GM23338 (cell line): Measurements from ENCODE around the gene IQCK. TPM values are rescaled to one million over a fixed set of nuclear protein-coding genes. Genes with fewer than 3 reads are reported as not detected.

Experiments used
- ATAC-seq: fragments of 200-7000 bp; cut with Tn5 transposase; 3 replicates; pipeline ENCODE4 v1.9.1; 2020
- DNase-seq: peaks from one replicate; pipeline ENCODE4 v3.0.0-alpha.2; 2015; ENCODE audit warnings: low spot score
- H2AFZ ChIP-seq: fragments of 200-600 bp; sonication (generic); 2 replicates; pipeline ENCODE4 v1.8.0; 2016; ENCODE audit warnings: antibody characterized with exemption, mild to moderate bottlenecking, moderate library complexity
- H3F3A ChIP-seq: fragments of 200-600 bp; sonication (generic); replicated peaks from 2 replicates; pipeline ENCODE4 v1.8.0; 2017; ENCODE audit warnings: antibody characterized with exemption, mixed run types, low read depth
- H3K27ac ChIP-seq: fragments of 200-600 bp; sonication (generic); 2 replicates; pipeline ENCODE4 v1.6.1; 2016; ENCODE audit warnings: low read depth
- H3K27me3 ChIP-seq: fragments of 200-600 bp; sonication (generic); 2 replicates; pipeline ENCODE4 v1.8.0; 2016; ENCODE audit warnings: mild to moderate bottlenecking, mixed run types, moderate library complexity; ENCODE audit not compliant: insufficient read depth
- H3K36me3 ChIP-seq: fragments of 200-600 bp; sonication (generic); 2 replicates; pipeline ENCODE4 v1.8.0; 2016; ENCODE audit warnings: mild to moderate bottlenecking; ENCODE audit not compliant: insufficient read depth
- H3K4me1 ChIP-seq: fragments of 200-600 bp; sonication (generic); 2 replicates; pipeline ENCODE4 v1.8.0; 2016; ENCODE audit warnings: mild to moderate bottlenecking, moderate library complexity; ENCODE audit not compliant: insufficient read depth
- H3K4me2 ChIP-seq: fragments of 200-600 bp; sonication (generic); 2 replicates; pipeline ENCODE4 v1.7.1; 2017; ENCODE audit warnings: mixed run types
- H3K4me3 ChIP-seq: fragments of 200-600 bp; sonication (generic); 2 replicates; pipeline ENCODE4 v1.6.1; 2016; ENCODE audit warnings: mixed run types
- H3K79me2 ChIP-seq: fragments of 200-600 bp; sonication (generic); replicated peaks from 2 replicates; pipeline ENCODE4 v1.8.0; 2017; ENCODE audit warnings: mild to moderate bottlenecking; ENCODE audit not compliant: insufficient read depth
- H3K9me2 ChIP-seq: fragments of 200-600 bp; sonication (generic); 2 replicates; pipeline ENCODE4 v1.8.0; 2017; ENCODE audit not compliant: insufficient read depth
- H4K20me1 ChIP-seq: fragments of 200-600 bp; sonication (generic); replicated peaks from 2 replicates; pipeline ENCODE4 v1.8.0; 2017; ENCODE audit warnings: mild to moderate bottlenecking; ENCODE audit not compliant: insufficient read depth
- H3K27ac Mint-ChIP-seq: 2 replicates; pipeline ENCODE4 v1.8.0; 2020; ENCODE audit warnings: inconsistent platforms, mild to moderate bottlenecking, moderate library complexity, mixed read lengths
- H3K27me3 Mint-ChIP-seq: 3 replicates; pipeline ENCODE4 v1.8.0; 2022; ENCODE audit warnings: low read depth, mild to moderate bottlenecking, moderate library complexity, mixed read lengths, inconsistent platforms; ENCODE audit not compliant: insufficient read depth, poor library complexity
- H3K36me3 Mint-ChIP-seq: 3 replicates; pipeline ENCODE4 v1.8.0; 2021; ENCODE audit warnings: low read depth, mild to moderate bottlenecking, inconsistent platforms, moderate library complexity, mixed read lengths
- H3K4me1 Mint-ChIP-seq: 3 replicates; pipeline ENCODE4 v1.8.0; 2020; ENCODE audit warnings: mild to moderate bottlenecking, inconsistent platforms, mixed read lengths
- H3K4me3 Mint-ChIP-seq: 3 replicates; pipeline ENCODE4 v1.8.0; 2021; ENCODE audit warnings: moderate library complexity, mild to moderate bottlenecking, inconsistent platforms, mixed read lengths
- H3K9me3 Mint-ChIP-seq: 3 replicates; pipeline ENCODE4 v1.8.0; 2020; ENCODE audit warnings: moderate library complexity, mild to moderate bottlenecking, inconsistent platforms, mixed read lengths
- ETS1 ChIP-seq: IDR thresholded peaks from 2 replicates; pipeline ENCODE4 v1.6.1; 2016; ENCODE audit warnings: antibody characterized with exemption
- EZH2 ChIP-seq: fragments of 200-600 bp; sonication (generic); IDR thresholded peaks from one replicate; pipeline ENCODE4 v1.8.0; 2017; ENCODE audit warnings: antibody characterized with exemption, mild to moderate bottlenecking, low read depth; ENCODE audit not compliant: unreplicated experiment
- EZH2phosphoT487 ChIP-seq: fragments of 200-600 bp; sonication (generic); IDR thresholded peaks from one replicate; pipeline ENCODE4 v1.8.1; 2018; ENCODE audit warnings: antibody characterized with exemption; ENCODE audit not compliant: unreplicated experiment
- JUNB ChIP-seq: IDR thresholded peaks from one replicate; pipeline ENCODE4 v1.6.1; 2016; ENCODE audit warnings: antibody characterized with exemption; ENCODE audit not compliant: unreplicated experiment
- NANOG ChIP-seq: IDR thresholded peaks from 2 replicates; pipeline ENCODE4 v1.6.1; 2016; ENCODE audit warnings: antibody characterized with exemption, borderline replicate concordance
- POLR2AphosphoS5 ChIP-seq: IDR thresholded peaks from 2 replicates; pipeline ENCODE4 v1.6.1; 2016; ENCODE audit warnings: antibody characterized with exemption, low read depth
- STAT1 ChIP-seq: IDR thresholded peaks from one replicate; pipeline ENCODE4 v1.6.1; 2016; ENCODE audit warnings: antibody characterized with exemption; ENCODE audit not compliant: unreplicated experiment
- ZNF114 ChIP-seq: fragments of 250-450 bp; sonication (Bioruptor Pico); IDR thresholded peaks from 2 replicates; pipeline ENCODE4 v1.5.0; 2020; ENCODE audit warnings: mild to moderate bottlenecking, moderate library complexity
- ZNF331 ChIP-seq: fragments of 250-450 bp; sonication (Bioruptor Pico); IDR thresholded peaks from 2 replicates; pipeline ENCODE4 v1.5.0; 2020; ENCODE audit warnings: low read depth, mild to moderate bottlenecking, moderate library complexity
- polyA plus RNA-seq: library from polyadenylated mRNA; unstranded; fragments of >200 nt; fragmentation: Nextera tagmentation; extraction: Ambion mirVana; gene quantifications from 2 replicates; pipeline ENCODE4 v1.2.1, GENCODE V29; 2016
- total RNA-seq: library from RNA; depleted of rRNA; stranded (reverse); fragments of >200 nt; shearing (Covaris generic); gene quantifications from 2 replicates; pipeline ENCODE4 v1.2.3, GENCODE V29; 2014
- TF ChIP-seq, protein P1 (sequence below): fragments of 250-450 bp; sonication (Bioruptor Pico); IDR thresholded peaks from 2 replicates; pipeline ENCODE4 v1.5.0; 2020; ENCODE audit warnings: mild to moderate bottlenecking, moderate library complexity

Gene IQCK
- total and polyA plus RNA-seq, 2 experiments from 2014 or later, result 7.6 to 10.0 TPM

DNA sequence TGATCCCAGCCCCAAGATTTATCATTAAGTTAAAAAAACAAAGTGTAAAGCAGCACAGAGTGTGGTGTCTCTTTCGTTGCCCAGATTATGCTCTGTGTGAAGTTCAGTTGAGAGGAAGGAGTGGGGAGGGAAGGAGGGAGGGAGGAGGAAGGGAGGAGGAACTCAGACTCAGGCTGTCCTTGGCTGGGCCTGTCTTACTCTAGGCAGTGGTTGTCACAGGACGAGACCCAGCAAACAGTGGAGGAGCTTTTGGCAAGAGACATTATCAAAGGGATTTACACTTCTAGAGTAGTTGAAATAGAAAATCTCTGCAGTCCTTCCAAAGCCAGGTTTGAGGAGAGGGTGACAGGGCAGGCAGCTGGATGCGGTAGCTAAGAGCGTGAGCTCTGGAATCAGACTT, 27.9 kb upstream of the IQCK start:
- DNase-seq, result no peak
- Histone ChIP-seq H3K27ac (no peak overlapping the region), H4K20me1 (peaks cover 5% of the 10 kb centered on the region; the same call in 1 of the 2 replicates), H2AFZ (no peak overlapping the region), H3K4me2 (no peak overlapping the region), H3K27me3 (no peaks in the 10 kb centered on the region), H3K79me2 (no peaks in the 10 kb centered on the region), H3K4me1 (no peaks in the 10 kb centered on the region), H3K4me3 (no peak overlapping the region), H3F3A (no peaks in the 10 kb centered on the region), H3K36me3 (peaks cover 6% of the 10 kb centered on the region), H3K9me2 (no peaks in the 10 kb centered on the region)
- peaks cover 50% of the 10 kb centered on the region for H3K36me3 Mint-ChIP-seq
- H3K4me1 Mint-ChIP-seq, result peaks cover 3% of the 10 kb centered on the region; the same call in 2 of the 3 replicates
- H3K27me3 Mint-ChIP-seq, result peaks cover 5% of the 10 kb centered on the region
- H3K4me3 Mint-ChIP-seq, result no peak overlapping the region
- peaks cover 4% of the 10 kb centered on the region; the same call in 2 of the 3 replicates for H3K9me3 Mint-ChIP-seq
- TF ChIP-seq JUNB (no peak), ZNF331 (no peak), NANOG (no peak), POLR2AphosphoS5 (no peak)
- H3K27ac Mint-ChIP-seq, result no peak overlapping the region
- no peak for ATAC-seq

GRCh38 chr16:19691161-19691711, 26.8 kb upstream of the IQCK start:
- no peak for ATAC-seq
- Mint-ChIP-seq H3K4me3 (no peak overlapping the region), H3K27me3 (peaks cover 5% of the 10 kb centered on the region), H3K27ac (no peak overlapping the region; the same call in 1 of the 2 replicates), H3K36me3 (peaks cover 48% of the 10 kb centered on the region), H3K9me3 (no peaks in the 10 kb centered on the region), H3K4me1 (peaks cover 3% of the 10 kb centered on the region; the same call in 2 of the 3 replicates)
- no peak overlapping the region for H3K4me2 ChIP-seq
- no peaks in the 10 kb centered on the region for H3K36me3 ChIP-seq
- no peaks in the 10 kb centered on the region for H3K27me3 ChIP-seq
- TF ChIP-seq, protein P1, sequence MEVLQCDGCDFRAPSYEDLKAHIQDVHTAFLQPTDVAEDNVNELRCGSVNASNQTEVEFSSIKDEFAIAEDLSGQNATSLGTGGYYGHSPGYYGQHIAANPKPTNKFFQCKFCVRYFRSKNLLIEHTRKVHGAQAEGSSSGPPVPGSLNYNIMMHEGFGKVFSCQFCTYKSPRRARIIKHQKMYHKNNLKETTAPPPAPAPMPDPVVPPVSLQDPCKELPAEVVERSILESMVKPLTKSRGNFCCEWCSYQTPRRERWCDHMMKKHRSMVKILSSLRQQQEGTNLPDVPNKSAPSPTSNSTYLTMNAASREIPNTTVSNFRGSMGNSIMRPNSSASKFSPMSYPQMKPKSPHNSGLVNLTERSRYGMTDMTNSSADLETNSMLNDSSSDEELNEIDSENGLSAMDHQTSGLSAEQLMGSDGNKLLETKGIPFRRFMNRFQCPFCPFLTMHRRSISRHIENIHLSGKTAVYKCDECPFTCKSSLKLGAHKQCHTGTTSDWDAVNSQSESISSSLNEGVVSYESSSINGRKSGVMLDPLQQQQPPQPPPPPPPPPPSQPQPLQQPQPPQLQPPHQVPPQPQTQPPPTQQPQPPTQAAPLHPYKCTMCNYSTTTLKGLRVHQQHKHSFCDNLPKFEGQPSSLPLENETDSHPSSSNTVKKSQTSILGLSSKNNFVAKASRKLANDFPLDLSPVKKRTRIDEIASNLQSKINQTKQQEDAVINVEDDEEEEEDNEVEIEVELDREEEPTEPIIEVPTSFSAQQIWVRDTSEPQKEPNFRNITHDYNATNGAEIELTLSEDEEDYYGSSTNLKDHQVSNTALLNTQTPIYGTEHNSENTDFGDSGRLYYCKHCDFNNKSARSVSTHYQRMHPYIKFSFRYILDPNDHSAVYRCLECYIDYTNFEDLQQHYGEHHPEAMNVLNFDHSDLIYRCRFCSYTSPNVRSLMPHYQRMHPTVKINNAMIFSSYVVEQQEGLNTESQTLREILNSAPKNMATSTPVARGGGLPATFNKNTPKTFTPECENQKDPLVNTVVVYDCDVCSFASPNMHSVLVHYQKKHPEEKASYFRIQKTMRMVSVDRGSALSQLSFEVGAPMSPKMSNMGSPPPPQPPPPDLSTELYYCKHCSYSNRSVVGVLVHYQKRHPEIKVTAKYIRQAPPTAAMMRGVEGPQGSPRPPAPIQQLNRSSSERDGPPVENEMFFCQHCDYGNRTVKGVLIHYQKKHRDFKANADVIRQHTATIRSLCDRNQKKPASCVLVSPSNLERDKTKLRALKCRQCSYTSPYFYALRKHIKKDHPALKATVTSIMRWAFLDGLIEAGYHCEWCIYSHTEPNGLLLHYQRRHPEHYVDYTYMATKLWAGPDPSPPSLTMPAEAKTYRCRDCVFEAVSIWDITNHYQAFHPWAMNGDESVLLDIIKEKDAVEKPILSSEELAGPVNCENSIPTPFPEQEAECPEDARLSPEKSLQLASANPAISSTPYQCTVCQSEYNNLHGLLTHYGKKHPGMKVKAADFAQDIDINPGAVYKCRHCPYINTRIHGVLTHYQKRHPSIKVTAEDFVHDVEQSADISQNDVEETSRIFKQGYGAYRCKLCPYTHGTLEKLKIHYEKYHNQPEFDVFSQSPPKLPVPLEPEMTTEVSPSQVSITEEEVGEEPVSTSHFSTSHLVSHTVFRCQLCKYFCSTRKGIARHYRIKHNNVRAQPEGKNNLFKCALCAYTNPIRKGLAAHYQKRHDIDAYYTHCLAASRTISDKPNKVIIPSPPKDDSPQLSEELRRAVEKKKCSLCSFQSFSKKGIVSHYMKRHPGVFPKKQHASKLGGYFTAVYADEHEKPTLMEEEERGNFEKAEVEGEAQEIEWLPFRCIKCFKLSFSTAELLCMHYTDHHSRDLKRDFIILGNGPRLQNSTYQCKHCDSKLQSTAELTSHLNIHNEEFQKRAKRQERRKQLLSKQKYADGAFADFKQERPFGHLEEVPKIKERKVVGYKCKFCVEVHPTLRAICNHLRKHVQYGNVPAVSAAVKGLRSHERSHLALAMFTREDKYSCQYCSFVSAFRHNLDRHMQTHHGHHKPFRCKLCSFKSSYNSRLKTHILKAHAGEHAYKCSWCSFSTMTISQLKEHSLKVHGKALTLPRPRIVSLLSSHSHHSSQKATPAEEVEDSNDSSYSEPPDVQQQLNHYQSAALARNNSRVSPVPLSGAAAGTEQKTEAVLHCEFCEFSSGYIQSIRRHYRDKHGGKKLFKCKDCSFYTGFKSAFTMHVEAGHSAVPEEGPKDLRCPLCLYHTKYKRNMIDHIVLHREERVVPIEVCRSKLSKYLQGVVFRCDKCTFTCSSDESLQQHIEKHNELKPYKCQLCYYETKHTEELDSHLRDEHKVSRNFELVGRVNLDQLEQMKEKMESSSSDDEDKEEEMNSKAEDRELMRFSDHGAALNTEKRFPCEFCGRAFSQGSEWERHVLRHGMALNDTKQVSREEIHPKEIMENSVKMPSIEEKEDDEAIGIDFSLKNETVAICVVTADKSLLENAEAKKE (CRISPR knock-in tag), result no peak
- TF ChIP-seq ZNF114 (CRISPR knock-in tag) (no peak), ZNF331 (no peak), ETS1 (no peak), EZH2 (no peak), EZH2phosphoT487 (no peak), STAT1 (no peak)
- no peak overlapping the region for H3K27ac ChIP-seq
- no peak overlapping the region for H2AFZ ChIP-seq
- H3K4me3 ChIP-seq, result no peak overlapping the region
- DNase-seq, result no peak
- no peaks in the 10 kb centered on the region for H3K79me2 ChIP-seq
- H3F3A ChIP-seq, result no peaks in the 10 kb centered on the region
- H3K9me2 ChIP-seq, result no peaks in the 10 kb centered on the region
- peaks cover 5% of the 10 kb centered on the region; the same call in 1 of the 2 replicates for H4K20me1 ChIP-seq
- no peaks in the 10 kb centered on the region for H3K4me1 ChIP-seq
